T47D (cell line): Measurements from ENCODE around the gene AQP11.
"Not testable (repeated sequence)": the region's sequence is repeated elsewhere in the genome, so short reads cannot be mapped to it uniquely, and the experiment has no call there.

Experiments used
- DNase-seq, 2 experiments: peaks; one replicate each; pipeline versions ENCODE4 v3.0.0 to v3.0.0-alpha.2; 2011 to 2012; ENCODE audit warnings: low read depth in 1 of 2, low spot score in 1 of 2
- JUND ChIP-seq: IDR thresholded peaks from 2 replicates; pipeline ENCODE4 v1.6.1; 2012; ENCODE audit warnings: low read depth
- in situ Hi-C: cut with HindIII; loops from 2 replicates; pipeline ENCODE4 v1.10.0; 2016; ENCODE audit warnings: low sequenced_read_pairs, low pct_unique_long_range_greater_than_20kb

Gene AQP11

DNA sequence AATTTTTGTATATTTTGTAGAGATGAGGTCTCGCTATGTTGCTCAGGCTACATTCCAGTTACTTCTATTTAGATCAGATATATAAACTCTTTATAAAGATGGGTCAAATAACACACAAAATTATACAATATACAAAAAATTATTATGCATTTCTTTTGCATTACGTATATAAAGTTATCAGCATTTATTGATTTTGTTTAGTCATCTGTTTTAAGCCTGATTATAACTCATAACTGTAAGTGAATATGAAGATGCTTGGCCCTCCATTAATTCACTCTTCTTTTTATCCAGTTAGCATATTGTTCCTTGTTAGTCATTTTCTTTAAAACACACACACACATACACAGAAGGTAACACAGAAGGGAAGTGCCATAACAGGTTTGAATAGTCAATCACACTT is 14.5 kb downstream of the AQP11 start:
- TF ChIP-seq JUND = no peak
- in situ Hi-C loops = no loop called here
- DNase-seq = no peak

DNA sequence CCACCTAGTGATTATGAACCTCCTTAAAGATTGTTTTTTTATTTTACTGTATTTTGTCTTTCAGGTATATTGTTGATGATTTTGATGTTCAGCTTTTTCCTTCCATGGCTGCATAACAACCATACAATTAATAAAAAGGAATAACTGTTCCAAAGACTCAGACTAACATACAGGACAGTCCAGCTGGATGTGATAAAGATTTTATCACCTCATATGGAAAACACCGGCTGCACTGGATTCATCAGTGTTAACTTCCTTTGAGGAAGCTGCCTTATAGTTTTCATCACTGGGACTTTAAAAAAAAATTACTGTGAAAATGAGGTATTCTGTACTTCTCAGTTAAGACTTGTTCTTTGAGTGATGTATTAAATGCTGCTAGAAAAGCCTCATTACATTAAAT is 19.5 kb downstream of the AQP11 start:
- in situ Hi-C loops = no loop called here
- TF ChIP-seq JUND = no peak
- DNase-seq = no peak

DNA sequence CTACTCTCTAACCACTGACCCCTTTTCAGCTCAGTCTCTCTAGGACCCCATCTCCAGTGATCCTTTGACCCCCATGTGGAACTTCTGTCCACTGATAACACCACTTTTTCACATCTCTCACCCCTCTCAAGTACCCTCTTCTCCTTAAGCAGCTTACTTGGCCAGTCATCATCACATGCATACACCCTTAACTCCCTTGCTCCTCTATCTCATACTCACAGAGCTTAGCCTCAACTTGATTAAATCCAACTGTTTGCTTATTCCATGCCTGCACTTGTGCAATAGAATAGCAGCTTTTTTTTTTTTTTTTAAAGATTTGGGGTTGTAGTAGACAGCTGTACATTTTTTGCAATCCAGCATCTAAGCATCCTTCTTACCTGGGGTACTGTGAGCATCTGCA is 22.2 kb downstream of the AQP11 start:
- TF ChIP-seq JUND = no peak
- in situ Hi-C loops = no loop called here
- DNase-seq = no peak

DNA sequence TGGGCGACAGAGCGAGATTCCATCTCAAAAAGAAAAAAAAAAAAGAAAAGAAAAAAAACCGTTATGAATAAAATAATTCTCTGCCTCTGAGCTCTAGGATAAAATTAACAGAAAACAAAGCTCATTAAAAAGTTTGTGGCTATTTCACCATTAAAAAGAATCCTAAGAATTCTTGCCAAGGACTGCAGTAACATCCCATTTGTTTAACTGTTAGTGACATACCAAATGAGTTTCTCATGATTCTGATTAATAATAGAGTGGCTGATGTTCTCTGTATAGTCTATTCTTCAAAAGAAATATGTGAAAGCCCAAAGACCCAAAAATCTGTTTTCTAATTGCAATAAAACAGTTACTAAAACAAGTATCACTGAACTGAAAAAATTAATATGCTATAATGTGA is 28.1 kb downstream of the AQP11 start:
- in situ Hi-C loops = no loop called here
- DNase-seq = no peak
- TF ChIP-seq JUND = no peak

DNA sequence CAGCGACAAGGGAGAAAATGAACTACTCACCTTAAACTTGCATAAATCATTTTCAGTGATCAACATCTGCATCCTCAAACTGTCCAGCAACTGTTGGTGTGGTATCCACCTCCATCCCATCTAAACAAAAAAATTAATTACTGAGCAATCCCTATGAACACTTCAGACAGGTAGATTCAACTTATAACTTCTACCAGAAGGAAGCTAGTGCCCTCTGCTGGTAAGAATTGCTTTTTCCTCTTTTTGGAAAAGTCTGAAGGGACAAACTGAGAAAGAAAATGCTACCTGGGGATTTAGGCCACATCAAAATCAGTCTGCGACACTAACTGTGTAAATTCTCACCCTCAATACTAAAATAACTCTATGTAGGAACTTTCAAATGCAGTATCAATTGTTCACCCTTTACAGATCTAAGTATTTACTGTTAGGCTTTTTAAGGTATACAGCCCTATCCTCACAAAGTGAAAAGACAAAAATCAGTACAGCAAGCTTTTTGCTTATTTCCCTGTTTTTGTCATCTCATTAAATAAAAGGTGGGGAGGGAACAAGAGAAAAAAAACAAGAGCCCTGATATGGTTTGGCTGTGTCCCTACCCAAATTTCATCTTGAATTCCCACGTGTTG is 29.9 kb downstream of the AQP11 start:
- peak in 1 of 2 experiments; percentile 82 for DNase-seq
- TF ChIP-seq JUND = no peak
- in situ Hi-C loops = no loop called here

DNA sequence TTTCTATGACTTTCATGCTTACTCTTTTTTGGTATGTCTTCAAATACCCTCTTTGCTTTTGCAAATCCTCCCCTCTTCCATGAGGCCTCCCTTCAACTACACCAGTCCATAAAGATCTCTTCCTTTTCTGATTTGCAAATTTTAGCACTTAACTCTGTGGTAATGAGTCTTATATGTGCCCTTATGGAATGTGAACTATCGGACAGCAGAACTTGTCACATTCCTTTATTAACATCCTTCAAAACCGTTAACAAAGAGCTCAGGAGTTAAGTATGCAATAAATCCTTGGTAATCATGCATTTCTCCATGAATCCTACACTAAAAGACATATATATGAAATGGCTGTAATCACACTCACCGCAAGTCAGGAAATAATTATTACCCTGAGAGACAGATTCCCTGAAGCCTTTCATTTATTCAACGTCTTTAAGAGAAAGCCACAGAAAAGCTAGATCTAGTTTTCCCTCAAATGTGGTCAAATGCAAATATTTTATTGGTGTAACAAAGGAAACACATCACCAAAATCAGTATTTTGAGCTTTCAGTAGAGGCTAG is 40.5 kb downstream of the AQP11 start:
- in situ Hi-C loops = no loop called here
- TF ChIP-seq JUND = no peak
- no peak for DNase-seq

DNA sequence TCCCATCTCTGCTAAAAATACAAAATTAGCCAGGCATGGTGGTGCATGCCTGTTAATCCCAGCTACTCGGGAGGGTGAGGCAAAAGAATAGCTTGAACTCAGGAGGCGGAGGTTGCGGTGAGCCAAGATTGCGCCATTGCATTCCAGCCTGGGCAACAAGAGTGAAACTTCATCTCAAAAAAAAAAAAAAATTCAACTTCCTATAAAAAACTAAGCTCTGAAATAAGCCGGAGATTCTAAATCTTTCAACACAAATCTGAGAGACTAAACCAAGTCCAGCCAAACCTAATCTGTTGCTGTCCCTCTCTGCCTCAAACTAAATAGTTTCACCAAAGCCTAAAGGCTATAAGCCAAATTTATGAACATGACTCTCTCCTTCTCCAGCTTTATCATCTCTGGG is 44.2 kb downstream of the AQP11 start:
- in situ Hi-C loops, DNase-seq: not testable (repeated sequence)

DNA sequence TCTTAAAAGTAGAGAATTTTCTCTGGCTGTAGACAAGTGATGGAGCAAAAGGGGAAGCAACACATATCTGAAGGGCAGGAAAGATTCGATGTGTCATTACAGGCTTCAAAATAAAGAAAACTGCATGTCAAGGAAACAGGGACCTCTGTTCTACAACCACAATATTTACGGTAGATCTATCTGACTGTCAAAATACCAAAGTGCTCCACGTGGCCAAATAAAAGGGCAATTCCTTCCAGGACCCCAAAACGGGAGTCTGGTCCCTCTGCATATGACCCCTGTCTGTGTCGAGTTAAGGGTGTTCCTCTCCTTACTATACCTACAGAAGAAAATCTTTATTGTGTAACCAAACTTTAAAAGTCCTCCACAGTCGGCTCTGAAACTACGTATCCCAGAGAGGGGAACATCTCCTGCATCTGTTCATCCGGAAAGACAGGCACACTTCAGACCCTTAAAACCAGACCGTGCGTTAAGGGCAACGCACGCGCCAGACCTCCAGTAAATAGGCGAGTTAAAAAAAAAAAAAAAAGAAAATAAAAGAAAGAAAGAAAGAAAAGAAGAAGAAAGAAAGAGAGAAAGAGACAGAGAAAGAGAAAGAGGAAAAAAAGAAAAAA is 47.1 kb downstream of the AQP11 start:
- peak in 1 of 2 experiments; percentile 10 for DNase-seq
- in situ Hi-C loops = no loop called here
- no peak for TF ChIP-seq JUND

DNA sequence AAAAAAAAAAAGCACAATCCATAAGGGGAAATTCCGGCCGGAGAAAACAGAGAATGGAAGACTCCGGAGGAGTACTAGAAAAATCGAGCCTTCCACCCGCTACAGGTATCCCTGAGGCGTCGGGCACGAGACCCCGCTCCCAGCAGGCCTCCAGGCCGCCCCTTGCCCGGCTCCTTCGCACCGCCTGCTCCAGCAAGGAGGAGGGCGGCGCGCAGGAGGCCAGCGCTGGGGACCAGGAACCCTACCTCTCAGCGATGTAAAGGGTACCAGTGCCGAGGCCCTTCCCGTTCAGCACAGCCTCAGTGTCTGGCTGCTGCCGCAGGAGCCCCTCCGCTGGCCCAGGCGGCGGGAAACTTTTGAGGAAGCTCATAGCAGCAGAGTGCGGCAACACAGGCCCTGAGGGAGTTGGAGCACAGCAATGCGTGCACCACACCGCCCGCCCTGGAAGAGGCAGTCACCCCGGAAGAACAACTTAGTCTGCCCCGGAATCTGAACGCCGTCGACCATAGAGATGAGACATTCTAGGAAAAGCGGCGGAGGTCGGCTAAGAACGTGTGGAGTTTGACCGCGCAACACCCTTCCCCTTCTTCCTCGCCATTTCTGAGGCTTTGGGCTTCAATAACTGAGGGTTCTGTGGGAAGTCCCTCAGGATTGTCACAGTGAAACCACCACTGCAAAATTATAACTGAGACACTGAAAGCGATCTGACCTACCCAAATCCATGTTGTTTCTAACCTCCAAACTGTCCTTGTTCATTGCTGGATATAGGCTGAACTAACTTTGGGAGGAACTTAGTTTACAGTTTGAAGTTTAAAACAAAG is 47.8 kb downstream of the AQP11 start, which contains the start of gene CLNS1A:
Gene CLNS1A, minus strand, starts transcription at position 450 of the 821 bp plus-strand sequence. Its CDS starts 80 bp downstream, at position 370.
- in situ Hi-C loops = no loop called here
- peak; percentile 72 to 95 for DNase-seq
- no peak for TF ChIP-seq JUND

DNA sequence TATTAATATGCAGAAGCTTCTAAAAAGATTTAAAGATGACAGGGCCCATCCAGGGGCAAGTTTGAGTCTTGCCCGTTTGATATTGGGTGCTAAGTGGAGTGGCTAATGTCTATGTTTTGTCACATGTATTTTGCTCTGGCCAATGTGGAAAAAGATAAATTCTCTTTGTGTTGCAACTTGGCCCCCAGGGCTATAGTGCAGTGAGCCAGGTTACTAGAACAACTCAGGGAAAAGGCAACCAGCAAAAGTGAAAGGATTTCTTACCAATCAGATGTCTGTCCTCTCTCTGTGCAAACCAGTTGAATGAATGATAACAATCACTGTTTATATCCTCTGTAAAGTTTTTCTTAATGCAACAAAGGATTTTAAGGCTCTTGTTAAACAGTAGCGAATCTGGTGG is 52.5 kb downstream of the AQP11 start:
- TF ChIP-seq JUND = no peak
- peak in 1 of 2 experiments; percentile 54 for DNase-seq
- in situ Hi-C loops = no loop called here

DNA sequence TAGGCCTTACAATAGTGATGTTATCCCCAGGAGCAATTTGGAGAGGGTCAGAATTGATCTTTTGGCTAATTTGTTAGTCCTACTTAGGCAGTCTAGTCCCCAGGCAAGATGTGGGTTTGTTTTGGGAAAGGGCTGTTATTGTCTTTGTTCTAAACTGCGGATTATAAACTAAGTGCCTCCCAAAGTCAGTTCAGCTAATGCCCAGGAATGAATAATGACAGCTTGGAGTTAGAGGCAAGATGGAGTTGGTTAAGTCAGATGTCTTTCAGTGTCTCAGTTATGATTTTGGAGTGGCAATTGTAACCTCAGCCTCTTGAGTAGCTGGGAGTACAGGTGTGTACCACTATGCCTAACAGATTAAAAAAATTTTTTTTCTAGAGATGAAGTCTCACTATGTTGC is 55.1 kb downstream of the AQP11 start:
- in situ Hi-C loops = no loop called here
- DNase-seq = no peak
- TF ChIP-seq JUND = no peak

DNA sequence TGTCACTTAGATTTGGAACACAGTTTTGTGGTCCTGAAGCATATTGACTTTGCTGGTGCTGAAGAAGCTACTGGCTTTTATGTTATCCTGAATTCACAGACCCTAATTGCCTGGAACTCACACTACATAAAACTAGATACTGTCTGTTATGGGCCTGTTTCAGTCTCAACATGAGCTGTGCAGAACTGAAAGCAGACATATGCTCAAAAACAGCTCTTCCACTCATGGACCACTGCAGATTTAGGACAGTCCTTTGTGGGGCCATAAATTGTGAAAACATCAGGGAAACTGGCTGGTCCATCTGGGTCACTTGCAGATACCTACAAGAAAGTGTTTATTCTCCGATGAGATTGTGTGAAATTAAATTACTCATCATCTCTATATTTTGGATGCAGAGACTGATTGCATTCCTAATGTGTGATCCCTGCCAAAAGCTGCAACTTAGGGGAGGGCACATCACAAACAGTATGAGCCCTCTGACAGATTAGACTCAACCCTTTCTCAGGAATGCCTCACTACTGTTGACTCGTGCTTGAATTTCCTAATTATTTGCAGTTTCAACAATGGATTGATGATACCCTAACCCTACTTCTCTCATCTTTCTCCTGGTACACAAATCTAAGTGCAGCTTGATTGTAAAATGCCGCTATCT is 58.0 kb downstream of the AQP11 start:
- DNase-seq = no peak
- in situ Hi-C loops = no loop called here
- TF ChIP-seq JUND = no peak

DNA sequence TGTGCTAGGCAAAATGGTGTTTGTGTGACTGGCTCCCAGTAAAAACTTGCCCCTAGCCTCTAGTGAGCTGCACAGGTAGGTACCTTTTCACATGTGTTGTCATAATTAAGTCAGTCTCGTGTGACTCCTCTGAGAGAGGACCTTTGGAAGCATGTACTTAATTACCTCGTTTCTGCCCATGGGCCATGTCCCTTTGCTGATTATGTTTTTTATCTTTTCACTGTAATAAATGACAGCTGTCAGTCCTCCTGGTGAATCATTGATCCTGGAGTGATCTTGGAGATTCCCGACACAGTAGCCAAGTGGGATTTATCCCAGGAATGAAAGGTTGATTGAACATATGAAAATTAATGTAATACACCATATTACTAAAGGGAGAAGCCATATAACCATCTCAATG is 60.4 kb downstream of the AQP11 start:
- no peak for DNase-seq
- no peak for TF ChIP-seq JUND
- in situ Hi-C loops = no loop called here
